K562 (cell line): ENCODE measurements around the gene SLC39A12. TPM values are rescaled to one million over a fixed set of nuclear protein-coding genes. Genes with fewer than 3 reads are reported as not detected.

Source experiments
- ATAC-seq: fragments of 200-7000 bp; cut with Tn5 transposase; 3 replicates; pipeline ENCODE4 v1.9.1; 2020; ENCODE audit warnings: moderate library complexity
- BruUV-seq: library from RNA; stranded (reverse); fragments of 400-500 nt; replicated peaks from 2 replicates; lab custom pipeline; 2021; lab: Mats Ljungman, UMichigan
- CTCF ChIA-PET: fragments of 300-600 bp; formaldehyde crosslinking; extraction: SDS; loops from one replicate; lab custom pipeline; 2021; ENCODE audit warnings: low intra/inter-chr PET ratio; lab: Yijun Ruan, JAX
- POLR2A ChIA-PET: fragments of 300-600, 350-650 bp; sonication (Branson Sonifier 250); formaldehyde crosslinking; extraction: SDS; loops from one replicate; lab custom pipeline; 2021; ENCODE audit warnings: antibody characterized with exemption, inconsistent platforms; lab: Yijun Ruan, JAX
- DNase-seq, 4 experiments: peaks; one replicate each; pipeline versions ENCODE4 v3.0.0 to v3.0.0-alpha.2; 2011 to 2018; ENCODE audit warnings: low spot score in 3 of 4, mixed read lengths in 3 of 4; ENCODE audit errors: extremely low read depth in 1 of 4
- FAIRE-seq: peaks from 2 replicates; lab custom pipeline; 2011; peaks lifted over from hg19 to GRCh38; lab: Jason Lieb, UNC
- H2AFZ ChIP-seq: 2 replicates; pipeline ENCODE4 v1.6.0; 2011; ENCODE audit warnings: low read depth, low read length, control low read depth, inconsistent platforms
- H3K27ac ChIP-seq: fragments of 200-600 bp; 3 replicates; pipeline ENCODE4 v1.8.0; 2011; ENCODE audit warnings: low read depth, mild to moderate bottlenecking, control low read depth, inconsistent platforms, low read length, moderate library complexity, mixed read lengths; ENCODE audit errors: extremely low read depth
- H3K27me3 ChIP-seq, 2 experiments: fragments of 300-600 bp in 1 of 2; 2 replicates in 1 of 2; 3 replicates in 1 of 2; pipeline versions ENCODE4 v1.6.0 to v1.8.0; 2011; ENCODE audit warnings: inconsistent platforms in 2 of 2, low read length in 2 of 2, mild to moderate bottlenecking in 1 of 2, mixed read lengths in 1 of 2, moderate library complexity in 1 of 2; ENCODE audit not compliant: control insufficient read depth in 2 of 2, insufficient read depth in 2 of 2
- H3K36me3 ChIP-seq: fragments of 300-600 bp; 3 replicates; pipeline ENCODE4 v1.8.0; 2011; ENCODE audit warnings: mild to moderate bottlenecking, low read length, inconsistent platforms; ENCODE audit not compliant: control insufficient read depth, insufficient read depth
- H3K4me1 ChIP-seq, 2 experiments: fragments of 200-600 bp in 1 of 2; replicated peaks in 1 of 2; 2 replicates in 1 of 2; 3 replicates in 1 of 2; pipeline versions ENCODE4 v1.5.1 to v1.8.0; 2011; ENCODE audit warnings: inconsistent platforms in 2 of 2, low read length in 2 of 2, mild to moderate bottlenecking in 1 of 2, mixed read lengths in 1 of 2, moderate library complexity in 1 of 2; ENCODE audit not compliant: control insufficient read depth in 2 of 2, insufficient read depth in 2 of 2
- H3K4me2 ChIP-seq: 2 replicates; pipeline ENCODE4 v1.6.1; 2011; ENCODE audit warnings: low read length, control low read depth, inconsistent platforms, mixed read lengths; ENCODE audit not compliant: insufficient read depth
- H3K4me3 ChIP-seq: fragments of 200-600 bp; sonication (generic), shearing (Covaris generic); 2 replicates; pipeline ENCODE4 v1.5.1; 2016; ENCODE audit warnings: control low read depth, inconsistent platforms
- H3K79me2 ChIP-seq: fragments of 200-600 bp; 3 replicates; pipeline ENCODE4 v1.8.0; 2011; ENCODE audit warnings: low read length, inconsistent platforms; ENCODE audit not compliant: control insufficient read depth, insufficient read depth
- H3K9ac ChIP-seq, 2 experiments: 2 replicates each; pipeline versions ENCODE4 v1.6.0 to v1.6.1; 2011; ENCODE audit warnings: low read depth in 2 of 2, low read length in 2 of 2, control low read depth in 1 of 2, inconsistent platforms in 1 of 2, mild to moderate bottlenecking in 1 of 2, mixed read lengths in 1 of 2; ENCODE audit not compliant: insufficient read depth in 1 of 2
- H3K9me1 ChIP-seq: one replicate; pipeline ENCODE4 v1.6.0; 2011; ENCODE audit warnings: inconsistent platforms, mild to moderate bottlenecking, low read length, moderate library complexity; ENCODE audit not compliant: control insufficient read depth, insufficient read depth
- H3K9me3 ChIP-seq: replicated peaks from 2 replicates; pipeline ENCODE4 v1.5.1; 2011; ENCODE audit warnings: low read depth, low read length, inconsistent platforms; ENCODE audit not compliant: control insufficient read depth, insufficient read depth
- H4K20me1 ChIP-seq: replicated peaks from 2 replicates; pipeline ENCODE4 v1.6.1; 2011; ENCODE audit warnings: low read length, inconsistent platforms, mixed read lengths; ENCODE audit not compliant: control insufficient read depth, insufficient read depth
- DDX20 ChIP-seq: fragments of 450-650 bp; IDR thresholded peaks from 2 replicates; pipeline ENCODE4 v1.6.1; 2016; ENCODE audit warnings: missing genetic modification characterization, low read depth, mild to moderate bottlenecking, missing compliant biosample characterization, moderate library complexity
- DMBX1 ChIP-seq: fragments of 250-450 bp; sonication (Bioruptor Pico); IDR thresholded peaks from 2 replicates; pipeline ENCODE4 v1.8.0; 2022; ENCODE audit warnings: inconsistent platforms, mild to moderate bottlenecking, moderate library complexity, borderline replicate concordance
- FIP1L1 ChIP-seq: fragments of 200-400 bp; formaldehyde crosslinking; IDR thresholded peaks from 2 replicates; pipeline ENCODE4 v1.6.1; 2018; ENCODE audit warnings: mild to moderate bottlenecking, low read depth, low read length; ENCODE audit not compliant: poor library complexity, severe bottlenecking
- HIVEP1 ChIP-seq: fragments of 250-450 bp; sonication (Bioruptor Pico); IDR thresholded peaks from 2 replicates; pipeline ENCODE4 v1.4.0; 2020; ENCODE audit warnings: mild to moderate bottlenecking
- JUND ChIP-seq, 2 experiments: IDR thresholded peaks; 2 replicates in 1 of 2; 3 replicates in 1 of 2; pipeline ENCODE4 v1.6.1; 2011; ENCODE audit warnings: borderline replicate concordance in 2 of 2, low read depth in 2 of 2, low read length in 2 of 2, improper control_type of control experiment in 1 of 2, missing biosample characterization in 1 of 2, missing genetic modification characterization in 1 of 2, missing genetic modification reagents in 1 of 2
- NR3C1 ChIP-seq: sonication (generic); formaldehyde crosslinking; IDR thresholded peaks from 2 replicates; pipeline ENCODE4 v1.8.1; 2022; ENCODE audit warnings: missing genetic modification reagents
- POLR2H ChIP-seq: IDR thresholded peaks from 2 replicates; pipeline ENCODE4 v1.6.1; 2016; ENCODE audit warnings: missing genetic modification characterization, low read depth, mild to moderate bottlenecking, control low read depth, missing compliant biosample characterization, moderate library complexity
- SMAD2 ChIP-seq: fragments of 150-350 bp; IDR thresholded peaks from 2 replicates; pipeline ENCODE4 v1.6.1; 2014; ENCODE audit warnings: low read depth, mild to moderate bottlenecking, low read length
- ZNF644 ChIP-seq: fragments of 200-800 bp; sonication (Bioruptor generic); IDR thresholded peaks from 2 replicates; pipeline ENCODE4 v1.6.1; 2016; ENCODE audit warnings: low read depth, missing genetic modification characterization, missing compliant biosample characterization
- ZNF668 ChIP-seq: fragments of 250-450 bp; sonication (Bioruptor Pico); IDR thresholded peaks from 2 replicates; pipeline ENCODE4 v1.8.0; 2022; ENCODE audit warnings: mild to moderate bottlenecking, inconsistent platforms
- WGBS: fragments of 100-300 bp; shearing (Covaris generic); methylation state at CpG from one replicate; pipeline ENCODE4 v1.1.6; 2016; ENCODE audit warnings: low coverage, mixed read lengths; ENCODE audit not compliant: insufficient coverage; ENCODE audit errors: missing lambda C conversion rate; 5-methylcytosine and 5-hydroxymethylcytosine counted together
- in situ Hi-C: fragments of 300-500 bp; cut with MboI; formaldehyde crosslinking; loops from 4 replicates; pipeline ENCODE4 v1.15.0; 2018; ENCODE audit warnings: inconsistent platforms, mixed read lengths
- intact Hi-C: fragments of 100-400 bp; cut with micrococcal nuclease; formaldehyde crosslinking; loops from 2 replicates; pipeline ENCODE4 v1.14.2; 2022
- polyA plus RNA-seq, 8 experiments: library from polyadenylated mRNA; depleted of rRNA in 4 of 8; stranded (reverse) in 5 of 8; unstranded in 3 of 8; fragments of >200 nt; fragmentation: Nextera tagmentation in 2 of 8; fragmentation: Illumina TruSeq in 1 of 8; extraction: Ambion mirVana in 2 of 8; extraction: Trizol in 1 of 8; gene quantifications; 2 replicates each; pipeline versions ENCODE4 v1.2.1 to v1.2.3, GENCODE V29; 2011 to 2014; ENCODE audit warnings: inconsistent platforms in 1 of 8, missing spikeins in 1 of 8
- total RNA-seq, 7 experiments: library from RNA; depleted of rRNA in 6 of 7; stranded (reverse); fragments of >200 nt in 6 of 7; fragmentation: Illumina TruSeq in 2 of 7; extraction: Trizol in 2 of 7; gene quantifications; 2 replicates each; pipeline versions ENCODE4 v1.2.1 to v1.2.3, GENCODE V29; 2011 to 2021; ENCODE audit warnings: low replicate concordance in 1 of 7
- TF ChIP-seq, protein P1 (sequence below): sonication (generic); formaldehyde crosslinking; IDR thresholded peaks from 2 replicates; pipeline ENCODE4 v1.8.0; 2022; ENCODE audit warnings: mild to moderate bottlenecking, missing genetic modification reagents, borderline replicate concordance
- TF ChIP-seq, protein P2 (sequence below), 2 experiments: IDR thresholded peaks; 2 replicates each; pipeline ENCODE4 v1.6.1; 2012; ENCODE audit warnings: improper control_type of control experiment in 2 of 2, low read depth in 2 of 2, low read length in 2 of 2, borderline replicate concordance in 1 of 2
- TF ChIP-seq, protein P3 (sequence below): sonication (generic); formaldehyde crosslinking; IDR thresholded peaks from 2 replicates; pipeline ENCODE4 v1.8.0; 2022; ENCODE audit warnings: mild to moderate bottlenecking, low read depth, missing genetic modification reagents
- TF ChIP-seq, protein P4 (sequence below): fragments of 250-450 bp; sonication (Bioruptor Pico); IDR thresholded peaks from 2 replicates; pipeline ENCODE4 v1.8.0; 2022; ENCODE audit warnings: moderate library complexity, mild to moderate bottlenecking, inconsistent platforms

Gene SLC39A12
- total and polyA plus RNA-seq, 9 of the 15 experiments (the other 6 are each of a cell fraction or from before 2014, with no cell fraction given): not detected

DNA sequence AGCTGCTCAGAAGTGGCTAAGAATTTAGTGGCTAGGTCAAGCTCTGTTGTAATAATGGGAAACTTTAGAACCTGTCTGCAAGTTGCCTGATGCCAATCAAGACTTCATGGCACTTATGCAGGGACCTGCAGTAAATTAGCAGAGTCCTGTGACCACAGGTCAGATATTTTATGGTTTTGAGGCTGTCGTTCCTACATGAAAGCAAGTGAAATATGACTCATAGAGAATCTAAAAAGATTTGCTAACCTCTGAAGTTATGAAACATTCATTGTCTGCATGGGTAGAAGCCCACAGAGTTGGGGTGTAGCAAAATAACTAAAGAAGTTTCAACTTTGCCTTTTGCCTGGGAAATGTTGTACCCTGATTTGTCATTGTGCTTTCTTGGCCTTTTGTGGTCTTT is 32.3 kb downstream of the SLC39A12 start:
- ATAC-seq: no peak
- intact Hi-C loops (no loop called here), in situ Hi-C loops (no loop called here)
- H2AFZ ChIP-seq: no peak overlapping the region
- no peaks in the 10 kb centered on the region for H4K20me1 ChIP-seq
- H3K36me3 ChIP-seq: no peaks in the 10 kb centered on the region
- BruUV-seq: no TSS peak
- H3K4me2 ChIP-seq: no peak overlapping the region
- ChIA-PET CTCF (no interaction called here), POLR2A (interaction anchor here (1.7 kb wide), 1 partner anchor 11 kb away, joined by 7 read pairs; no protein-coding TSS in a partner anchor)
- no peak for FAIRE-seq
- H3K27ac ChIP-seq: no peak overlapping the region
- no peaks in the 10 kb centered on the region for H3K9me3 ChIP-seq
- H3K4me1 ChIP-seq: no peaks in the 10 kb centered on the region
- 0 out of 5 replicates have a peak, but pooled peaks cover 0 to 3% of the 10 kb centered on the region in 2 experiments for H3K27me3 ChIP-seq
- H3K9me1 ChIP-seq: no peaks in the 10 kb centered on the region
- no peak for DNase-seq
- no peaks in the 10 kb centered on the region for H3K79me2 ChIP-seq
- 0% methylated on average over 1 of the region's 1 CpG for WGBS
- no peak overlapping the region for H3K4me3 ChIP-seq
- no peak overlapping the region for H3K9ac ChIP-seq
- TF ChIP-seq, protein P1, sequence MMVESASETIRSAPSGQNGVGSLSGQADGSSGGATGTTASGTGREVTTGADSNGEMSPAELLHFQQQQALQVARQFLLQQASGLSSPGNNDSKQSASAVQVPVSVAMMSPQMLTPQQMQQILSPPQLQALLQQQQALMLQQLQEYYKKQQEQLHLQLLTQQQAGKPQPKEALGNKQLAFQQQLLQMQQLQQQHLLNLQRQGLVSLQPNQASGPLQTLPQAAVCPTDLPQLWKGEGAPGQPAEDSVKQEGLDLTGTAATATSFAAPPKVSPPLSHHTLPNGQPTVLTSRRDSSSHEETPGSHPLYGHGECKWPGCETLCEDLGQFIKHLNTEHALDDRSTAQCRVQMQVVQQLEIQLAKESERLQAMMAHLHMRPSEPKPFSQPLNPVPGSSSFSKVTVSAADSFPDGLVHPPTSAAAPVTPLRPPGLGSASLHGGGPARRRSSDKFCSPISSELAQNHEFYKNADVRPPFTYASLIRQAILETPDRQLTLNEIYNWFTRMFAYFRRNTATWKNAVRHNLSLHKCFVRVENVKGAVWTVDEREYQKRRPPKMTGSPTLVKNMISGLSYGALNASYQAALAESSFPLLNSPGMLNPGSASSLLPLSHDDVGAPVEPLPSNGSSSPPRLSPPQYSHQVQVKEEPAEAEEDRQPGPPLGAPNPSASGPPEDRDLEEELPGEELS (CRISPR knock-in tag): no peak
- TF ChIP-seq, protein P2, sequence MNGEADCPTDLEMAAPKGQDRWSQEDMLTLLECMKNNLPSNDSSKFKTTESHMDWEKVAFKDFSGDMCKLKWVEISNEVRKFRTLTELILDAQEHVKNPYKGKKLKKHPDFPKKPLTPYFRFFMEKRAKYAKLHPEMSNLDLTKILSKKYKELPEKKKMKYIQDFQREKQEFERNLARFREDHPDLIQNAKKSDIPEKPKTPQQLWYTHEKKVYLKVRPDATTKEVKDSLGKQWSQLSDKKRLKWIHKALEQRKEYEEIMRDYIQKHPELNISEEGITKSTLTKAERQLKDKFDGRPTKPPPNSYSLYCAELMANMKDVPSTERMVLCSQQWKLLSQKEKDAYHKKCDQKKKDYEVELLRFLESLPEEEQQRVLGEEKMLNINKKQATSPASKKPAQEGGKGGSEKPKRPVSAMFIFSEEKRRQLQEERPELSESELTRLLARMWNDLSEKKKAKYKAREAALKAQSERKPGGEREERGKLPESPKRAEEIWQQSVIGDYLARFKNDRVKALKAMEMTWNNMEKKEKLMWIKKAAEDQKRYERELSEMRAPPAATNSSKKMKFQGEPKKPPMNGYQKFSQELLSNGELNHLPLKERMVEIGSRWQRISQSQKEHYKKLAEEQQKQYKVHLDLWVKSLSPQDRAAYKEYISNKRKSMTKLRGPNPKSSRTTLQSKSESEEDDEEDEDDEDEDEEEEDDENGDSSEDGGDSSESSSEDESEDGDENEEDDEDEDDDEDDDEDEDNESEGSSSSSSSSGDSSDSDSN (IDR thresholded peaks at IDR 0.05; ENCODE audit: borderline replicate concordance in 1 of 2, low read depth in 2 of 2, low read length in 2 of 2): no peak
- TF ChIP-seq DDX20 (tag) (no peak), DMBX1 (CRISPR knock-in tag) (no peak), ZNF668 (no peak), SMAD2 (no peak), JUND (IDR thresholded peaks at IDR 0.05; ENCODE audit: borderline replicate concordance, low read depth, low read length) (no peak), JUND (tag; IDR thresholded peaks at IDR 0.05; ENCODE audit: borderline replicate concordance, low read depth, low read length) (no peak), FIP1L1 (no peak), NR3C1 (no peak), POLR2H (tag) (no peak), HIVEP1 (no peak), ZNF644 (tag) (no peak)
- TF ChIP-seq, protein P3, sequence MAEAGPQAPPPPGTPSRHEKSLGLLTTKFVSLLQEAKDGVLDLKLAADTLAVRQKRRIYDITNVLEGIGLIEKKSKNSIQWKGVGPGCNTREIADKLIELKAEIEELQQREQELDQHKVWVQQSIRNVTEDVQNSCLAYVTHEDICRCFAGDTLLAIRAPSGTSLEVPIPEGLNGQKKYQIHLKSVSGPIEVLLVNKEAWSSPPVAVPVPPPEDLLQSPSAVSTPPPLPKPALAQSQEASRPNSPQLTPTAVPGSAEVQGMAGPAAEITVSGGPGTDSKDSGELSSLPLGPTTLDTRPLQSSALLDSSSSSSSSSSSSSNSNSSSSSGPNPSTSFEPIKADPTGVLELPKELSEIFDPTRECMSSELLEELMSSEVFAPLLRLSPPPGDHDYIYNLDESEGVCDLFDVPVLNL (CRISPR knock-in tag): no peak
- TF ChIP-seq, protein P4, sequence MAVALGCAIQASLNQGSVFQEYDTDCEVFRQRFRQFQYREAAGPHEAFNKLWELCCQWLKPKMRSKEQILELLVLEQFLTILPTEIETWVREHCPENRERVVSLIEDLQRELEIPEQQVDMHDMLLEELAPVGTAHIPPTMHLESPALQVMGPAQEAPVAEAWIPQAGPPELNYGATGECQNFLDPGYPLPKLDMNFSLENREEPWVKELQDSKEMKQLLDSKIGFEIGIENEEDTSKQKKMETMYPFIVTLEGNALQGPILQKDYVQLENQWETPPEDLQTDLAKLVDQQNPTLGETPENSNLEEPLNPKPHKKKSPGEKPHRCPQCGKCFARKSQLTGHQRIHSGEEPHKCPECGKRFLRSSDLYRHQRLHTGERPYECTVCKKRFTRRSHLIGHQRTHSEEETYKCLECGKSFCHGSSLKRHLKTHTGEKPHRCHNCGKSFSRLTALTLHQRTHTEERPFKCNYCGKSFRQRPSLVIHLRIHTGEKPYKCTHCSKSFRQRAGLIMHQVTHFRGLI (CRISPR knock-in tag): no peak
